ENCODE data around the gene STBD1.
"Not testable (repeated sequence)": the region's sequence is repeated elsewhere in the genome, so short reads cannot be mapped to it uniquely, and the experiment has no call there.

Gene STBD1

DNA sequence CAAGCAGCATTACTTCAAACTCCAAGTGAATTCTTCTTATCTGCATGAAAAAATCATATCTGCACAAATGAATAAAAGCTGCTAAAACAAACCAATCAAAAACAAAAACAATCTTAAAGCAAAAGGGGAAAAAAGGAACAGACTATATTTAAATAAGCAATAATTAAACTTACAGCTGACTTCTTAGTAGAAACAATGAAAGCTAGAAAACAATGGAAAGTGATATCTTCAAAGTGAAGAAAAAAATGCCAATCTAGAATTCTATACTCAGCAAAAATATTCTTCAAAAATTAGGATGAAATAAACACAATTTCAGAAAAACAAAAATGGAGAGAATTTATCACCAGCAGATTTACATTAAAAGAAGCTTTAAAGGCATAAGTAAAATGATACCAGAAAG, 20.0 kb downstream of the STBD1 start:
- no peak for DNase-seq

- no peak for DNase-seq
These were observed 28.4 kb downstream of the STBD1 start for GRCh38 chr4:76334885-76335284.

- DNase-seq: no peak
These were observed 32.8 kb downstream of the STBD1 start for GRCh38 chr4:76339364-76339763.

GRCh38 chr4:76341063-76341462, 34.5 kb downstream of the STBD1 start:
- no peak for DNase-seq

DNA sequence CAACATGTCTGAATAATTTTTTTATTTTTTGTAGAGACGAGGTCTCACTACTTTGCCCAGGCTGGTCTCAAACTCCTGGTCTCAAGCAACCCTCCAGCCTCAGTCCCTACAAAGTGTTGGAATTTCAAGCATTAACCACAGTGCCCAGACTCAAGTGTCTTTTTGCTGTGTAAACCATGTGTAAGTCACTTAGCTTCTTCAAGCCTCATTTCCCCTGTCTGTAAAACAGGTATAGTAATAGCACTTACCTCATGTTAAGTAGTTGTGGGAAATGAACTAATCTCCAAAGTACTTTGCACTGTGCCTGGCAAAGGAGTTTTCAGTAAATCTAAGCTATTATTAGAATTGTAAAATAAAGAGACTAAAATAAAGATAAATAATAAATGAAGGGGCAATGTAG, 35.7 kb downstream of the STBD1 start:
- peak; percentile 17 for DNase-seq

DNA sequence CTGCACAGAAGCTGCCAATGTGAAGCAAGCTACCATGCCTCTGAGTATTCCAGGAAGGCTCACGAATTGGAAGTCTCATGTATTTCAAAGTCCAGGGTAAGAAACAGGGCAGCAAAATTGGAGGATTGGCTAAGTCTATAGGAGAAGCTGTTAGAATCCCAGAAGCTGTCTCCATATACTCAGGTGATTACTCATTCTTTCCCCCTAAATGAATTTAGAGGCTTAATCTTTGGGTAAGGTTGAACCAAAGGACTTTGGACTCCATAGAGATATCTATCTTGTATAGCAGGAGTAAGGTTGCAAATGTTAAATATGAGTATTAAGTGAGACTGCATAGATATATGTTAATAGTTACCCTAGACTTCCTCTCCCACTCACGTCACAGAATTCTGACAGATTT, 36.3 kb downstream of the STBD1 start:
- no peak for DNase-seq

DNA sequence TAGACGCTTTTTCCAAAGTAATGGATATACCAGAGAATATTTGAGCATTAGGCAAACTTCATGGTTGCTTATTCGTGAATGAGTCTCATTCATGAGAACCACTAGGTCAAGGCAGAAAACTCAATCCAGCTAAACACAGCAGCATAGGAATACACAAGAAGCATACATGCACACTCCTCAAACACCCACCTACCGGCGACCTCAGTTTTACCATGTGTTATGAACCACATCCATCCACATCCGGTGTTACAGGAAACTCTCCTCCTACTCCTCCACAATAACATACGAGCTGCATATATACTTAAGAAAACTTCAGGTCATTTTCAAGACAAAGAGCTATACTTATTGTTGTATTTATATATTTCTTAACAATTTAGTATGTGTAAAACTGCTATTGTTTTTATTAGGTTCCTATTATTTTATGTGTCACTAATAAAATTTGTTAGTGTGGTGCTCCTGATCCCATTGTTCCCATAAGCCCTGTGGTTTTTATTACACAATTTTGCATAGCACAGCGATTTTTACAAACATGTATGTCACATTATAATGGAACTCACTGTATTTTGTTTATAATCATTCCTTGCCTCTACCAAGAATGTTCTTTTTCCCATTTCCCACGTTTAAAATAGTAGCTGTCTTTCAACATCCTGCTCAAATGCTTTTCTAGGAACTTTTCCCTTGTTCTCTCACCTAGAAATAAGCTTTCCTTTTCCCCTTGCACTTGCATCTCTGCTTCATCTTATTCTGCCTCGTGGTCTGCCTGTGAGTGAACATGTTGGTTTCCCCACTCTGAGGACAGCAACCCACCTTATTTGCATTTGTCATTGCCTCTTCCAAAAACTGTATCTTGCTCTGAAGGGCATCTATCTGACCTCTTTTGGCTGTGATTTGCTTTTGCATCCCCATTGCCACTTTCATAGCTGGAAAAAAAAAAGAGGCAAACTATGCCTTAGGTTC, 48.3 kb downstream of the STBD1 start:
- DNase-seq: no peak

DNA sequence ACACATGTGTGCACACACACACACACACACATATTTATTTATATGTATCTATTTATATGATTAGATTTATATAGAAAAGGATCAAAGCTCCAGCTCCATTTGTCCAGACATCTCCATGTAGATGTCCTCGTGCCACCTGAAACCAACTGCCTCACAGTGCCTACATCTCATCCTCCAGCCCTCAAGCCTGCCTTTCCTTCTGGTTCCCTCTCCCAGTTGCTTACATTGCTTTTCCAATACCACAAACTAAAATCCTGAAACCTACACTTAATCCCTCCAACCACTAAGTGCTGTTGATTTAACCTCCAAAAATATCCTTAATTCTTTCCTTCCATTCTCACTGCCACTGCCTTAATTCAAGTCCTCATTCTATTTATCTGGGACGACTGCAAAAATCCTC, 51.4 kb downstream of the STBD1 start:
- no peak for DNase-seq

- not testable (repeated sequence) for DNase-seq
These were observed 53.4 kb downstream of the STBD1 start for GRCh38 chr4:76359881-76360466.
